Measurements from ENCODE around the gene BBOX1.
"Not testable (repeated sequence)": the region's sequence is repeated elsewhere in the genome, so short reads cannot be mapped to it uniquely, and the experiment has no call there.

BBOX1 gene

DNA sequence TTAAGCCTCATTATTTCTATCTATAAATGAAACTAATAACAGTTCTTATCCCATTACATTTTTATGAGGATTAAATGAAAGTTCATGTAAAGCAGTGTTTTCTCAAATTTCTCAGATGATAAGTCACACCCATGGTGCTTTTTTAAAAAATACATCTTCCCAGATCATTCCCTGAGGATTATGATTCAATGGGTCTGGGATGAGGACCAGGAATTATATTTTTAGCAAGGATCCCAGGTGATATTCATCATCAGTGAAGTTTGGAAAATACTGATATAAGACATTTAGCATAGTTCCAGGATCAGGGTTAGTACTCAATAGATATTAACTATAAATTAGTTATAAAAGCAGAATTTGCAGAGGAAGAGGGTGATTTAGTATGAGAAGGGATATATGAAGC, 89.1 kb downstream of the BBOX1 start:
- no peak for DNase-seq

- no peak for DNase-seq
These were observed 90.2 kb downstream of the BBOX1 start for GRCh38 chr11:27130806-27131205.

- not testable (repeated sequence) for DNase-seq
These were observed 95.3 kb downstream of the BBOX1 start for GRCh38 chr11:27135924-27136329.

DNA sequence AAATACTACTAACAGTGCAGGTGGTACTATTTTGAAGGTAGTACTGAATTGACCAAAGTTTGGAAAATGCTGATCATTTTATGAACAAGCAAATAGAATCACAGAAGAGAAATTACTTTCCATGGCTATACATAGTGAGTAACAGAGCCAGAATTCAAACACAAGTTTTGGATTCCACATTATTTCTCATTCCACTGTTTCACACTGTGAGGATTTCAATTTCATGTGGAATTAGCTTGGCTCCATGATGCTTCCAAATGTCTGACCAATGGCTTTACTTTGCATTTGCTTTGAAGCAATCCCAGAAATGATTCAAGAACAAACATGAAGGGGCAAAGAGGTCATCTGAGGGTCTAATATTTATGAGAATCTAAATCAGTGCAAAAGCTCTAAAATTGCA, 98.1 kb downstream of the BBOX1 start:
- DNase-seq: no peak

- DNase-seq: no peak
These were observed 99.2 kb downstream of the BBOX1 start for GRCh38 chr11:27139742-27140367.

- no peak for DNase-seq
These were observed 101.0 kb downstream of the BBOX1 start for GRCh38 chr11:27141576-27141975.

- DNase-seq: no peak
These were observed 107.3 kb downstream of the BBOX1 start for GRCh38 chr11:27147916-27148315.

DNA sequence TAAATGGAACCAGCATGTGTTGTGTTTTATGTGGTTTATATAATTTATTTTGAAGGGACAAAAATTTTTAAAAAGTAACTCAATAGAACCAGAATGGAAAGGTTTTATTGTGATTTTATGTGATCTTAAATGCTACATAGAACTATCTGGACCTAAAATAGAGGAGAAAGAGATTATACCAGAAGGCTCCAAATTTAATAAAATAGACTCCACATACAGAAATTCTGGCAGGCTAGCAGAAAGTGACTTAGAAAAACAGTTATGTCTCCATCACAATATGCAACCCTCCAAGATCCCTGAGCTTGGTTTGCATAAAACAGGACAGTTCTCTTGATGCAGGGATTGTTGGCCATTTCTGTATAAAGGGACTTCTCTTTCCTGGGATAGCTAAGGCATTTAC, 107.9 kb downstream of the BBOX1 start:
- no peak for DNase-seq

DNA sequence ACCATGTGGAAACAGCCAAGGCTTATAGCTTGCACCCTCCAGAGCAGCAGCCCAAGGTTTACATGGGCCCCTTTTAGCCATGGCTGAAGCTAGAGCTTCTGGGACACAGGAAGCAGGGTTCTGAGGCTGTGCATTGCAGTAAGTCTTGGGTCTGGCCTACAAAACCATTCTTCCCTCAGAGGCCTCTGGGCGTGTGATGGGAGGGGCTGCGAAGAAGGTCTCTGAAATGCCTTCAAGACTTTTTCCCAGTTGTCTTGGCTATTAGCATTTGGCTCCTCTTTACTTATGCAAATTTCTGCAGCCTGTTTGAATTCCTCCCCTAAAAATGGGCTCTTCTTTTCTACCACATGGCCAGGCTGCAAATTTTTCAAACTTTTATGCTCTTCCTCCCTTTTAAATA, 109.5 kb downstream of the BBOX1 start:
- no peak for DNase-seq

GRCh38 chr11:27153136-27153535, 112.5 kb downstream of the BBOX1 start:
- DNase-seq: no peak

- no peak for DNase-seq
These were observed 118.1 kb downstream of the BBOX1 start for GRCh38 chr11:27158456-27159334.

DNA sequence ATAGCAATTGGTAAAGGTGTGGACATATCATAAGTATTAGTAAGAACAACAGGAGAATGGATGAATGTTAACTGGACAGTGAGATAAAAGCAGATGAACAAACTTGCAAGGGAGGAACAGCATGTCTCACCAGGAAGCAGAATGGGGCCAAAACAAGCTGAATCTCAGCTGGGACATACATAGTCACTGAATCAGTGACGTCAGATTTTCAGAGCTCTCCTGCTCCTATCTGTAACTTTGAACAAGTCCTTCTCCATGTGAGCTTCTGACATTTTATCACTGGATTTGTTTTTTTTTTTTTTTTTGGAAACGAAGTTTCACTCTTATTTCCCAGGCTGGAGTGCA, 118.7 kb downstream of the BBOX1 start:
- no peak for DNase-seq

GRCh38 chr11:27161071-27161470, 120.5 kb downstream of the BBOX1 start:
- DNase-seq: no peak

DNA sequence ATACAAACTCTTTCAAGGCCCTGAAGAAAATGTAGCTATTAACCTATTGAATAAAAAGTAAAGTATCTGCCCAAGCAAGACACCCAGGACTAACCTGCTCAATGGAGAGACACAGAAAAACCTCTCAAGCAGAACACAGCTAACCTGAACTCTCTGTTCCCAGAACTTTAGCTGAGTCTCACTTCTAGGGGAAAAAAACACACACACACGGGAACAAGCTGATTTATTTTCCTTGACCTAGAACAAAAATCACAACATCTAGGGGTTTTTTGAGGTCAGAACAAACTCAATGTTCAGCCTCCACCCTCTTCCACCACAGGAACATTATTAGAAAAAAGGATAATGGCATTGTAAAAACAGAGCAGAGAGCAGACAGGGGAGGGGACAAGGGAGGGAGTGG, 121.6 kb downstream of the BBOX1 start:
- DNase-seq: no peak

- DNase-seq: no peak
These were observed 125.5 kb downstream of the BBOX1 start for GRCh38 chr11:27166130-27166529.

DNA sequence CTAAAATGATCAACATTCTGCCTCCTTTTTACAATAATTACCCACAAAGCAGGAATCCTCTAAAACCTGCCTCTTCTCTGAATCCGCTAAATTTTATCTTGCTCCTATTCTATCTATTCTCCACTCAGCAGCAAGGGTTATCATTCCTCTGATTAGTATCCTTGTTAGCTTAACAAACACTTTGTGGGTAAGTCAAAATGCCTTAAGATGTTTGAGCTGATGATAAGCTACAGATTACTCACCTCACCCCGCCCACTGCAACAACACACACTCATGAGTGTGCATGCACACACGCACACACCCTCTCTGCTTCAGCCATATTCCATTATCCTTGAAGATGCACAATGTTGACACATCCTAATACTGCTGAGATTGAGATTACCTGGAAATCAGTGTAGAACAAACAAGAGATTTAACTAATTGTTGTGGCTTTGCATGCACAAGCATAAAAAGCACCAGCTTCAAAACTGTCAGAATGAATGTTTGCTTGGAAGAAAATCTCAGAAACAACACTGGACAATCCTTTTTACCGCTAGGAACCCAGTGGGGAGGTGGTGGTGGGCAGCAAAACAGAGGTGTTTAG, 130.9 kb downstream of the BBOX1 start:
- DNase-seq: no peak

- DNase-seq: no peak
These were observed 132.9 kb downstream of the BBOX1 start for GRCh38 chr11:27173545-27173944.

GRCh38 chr11:27174021-27174420, 133.4 kb downstream of the BBOX1 start:
- no peak for DNase-seq

GRCh38 chr11:27174672-27175210, 134.1 kb downstream of the BBOX1 start:
- DNase-seq: no peak

GRCh38 chr11:27175562-27175961, 134.9 kb downstream of the BBOX1 start:
- not testable (repeated sequence) for DNase-seq

Measured in stimulated activated CD4-positive, alpha-beta T cell treated with anti-CD3 and anti-CD28 coated beads, Interleukin-2, amount 100 ng/mL, for 48 hours (primary cell).